Calu3 (cell line): ENCODE data around the gene SRXN1. TPM values are rescaled to one million over a fixed set of nuclear protein-coding genes. Genes with fewer than 3 reads are reported as not detected.

Source experiments
- BruUV-seq: library from RNA; stranded (reverse); fragments of 400-500 nt; replicated peaks from 2 replicates; lab custom pipeline; 2021; lab: Mats Ljungman, UMichigan
- CTCF ChIA-PET: fragments of 300-600 bp; sonication (Branson Sonifier 250); formaldehyde crosslinking; loops from one replicate; lab custom pipeline; 2022; ENCODE audit warnings: antibody characterized with exemption; lab: Charles Lee
- DNase-seq: peaks from one replicate; pipeline ENCODE4 v3.0.0; 2022
- H3K27ac Mint-ChIP-seq: one replicate; pipeline ENCODE4 v1.8.0; 2022; ENCODE audit warnings: mixed read lengths; ENCODE audit not compliant: unreplicated experiment
- H3K27me3 Mint-ChIP-seq: one replicate; pipeline ENCODE4 v1.8.0; 2022; ENCODE audit warnings: mixed read lengths; ENCODE audit not compliant: unreplicated experiment
- H3K36me3 Mint-ChIP-seq: one replicate; pipeline ENCODE4 v1.8.0; 2022; ENCODE audit warnings: mild to moderate bottlenecking, moderate library complexity, mixed read lengths; ENCODE audit not compliant: insufficient read depth, unreplicated experiment
- H3K4me1 Mint-ChIP-seq: one replicate; pipeline ENCODE4 v1.8.0; 2022; ENCODE audit warnings: mild to moderate bottlenecking, low read depth, mixed read lengths; ENCODE audit not compliant: unreplicated experiment
- H3K4me3 Mint-ChIP-seq: one replicate; pipeline ENCODE4 v1.8.0; 2022; ENCODE audit warnings: mild to moderate bottlenecking, low read depth, moderate library complexity, mixed read lengths; ENCODE audit not compliant: unreplicated experiment
- H3K9me3 Mint-ChIP-seq: one replicate; pipeline ENCODE4 v1.8.0; 2022; ENCODE audit warnings: low read depth, mixed read lengths; ENCODE audit not compliant: unreplicated experiment
- intact Hi-C: fragments of 100-400 bp; cut with micrococcal nuclease; formaldehyde crosslinking; loops from one replicate; pipeline ENCODE4 v1.10.0; 2022; ENCODE audit not compliant: unreplicated experiment
- total RNA-seq: library from RNA; stranded (reverse); gene quantifications from 2 replicates; pipeline ENCODE4 v1.2.3, GENCODE V29; 2022
- TF ChIP-seq, protein P1 (sequence below): fragments of 200-600 bp; IDR thresholded peaks from one replicate; pipeline ENCODE4 v1.8.0; 2022; ENCODE audit warnings: antibody characterized with exemption; ENCODE audit not compliant: unreplicated experiment

SRXN1 gene
- total RNA-seq, 1 experiment from 2014 or later, result 17.4 TPM

DNA sequence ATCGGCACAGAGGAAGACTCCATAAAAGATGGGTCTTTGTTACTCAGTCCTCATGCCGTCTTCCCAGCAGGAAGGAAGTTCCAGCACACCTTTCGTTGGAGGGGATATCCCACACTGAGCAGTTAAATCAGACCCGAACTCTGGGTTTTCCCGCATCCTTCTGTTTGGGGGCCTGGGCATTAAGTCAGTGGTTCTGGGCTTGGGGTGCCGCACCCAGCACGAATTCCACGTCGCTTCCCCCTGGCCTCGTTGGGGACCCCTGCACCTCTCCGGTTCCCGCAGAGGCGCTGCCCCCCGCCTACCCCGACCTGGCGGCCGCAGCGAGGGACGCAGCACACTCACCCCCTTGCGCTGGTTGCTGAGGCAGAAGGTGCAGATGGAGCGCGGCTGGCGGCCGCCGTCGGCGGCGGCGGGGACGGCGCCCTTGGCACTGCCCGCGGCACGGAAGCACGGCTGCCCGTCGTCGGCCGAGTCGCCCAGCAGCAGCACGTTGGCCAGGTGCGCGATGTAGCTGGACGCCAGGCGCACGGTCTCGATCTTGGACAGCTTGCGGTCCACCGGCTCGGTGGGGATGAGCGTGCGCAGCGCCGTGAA, 43.5 kb downstream of the SRXN1 start:
- Mint-ChIP-seq H3K36me3 (no peaks in the 10 kb centered on the region), H3K4me3 (no peak overlapping the region), H3K27me3 (peaks cover 66% of the 10 kb centered on the region), H3K9me3 (no peaks in the 10 kb centered on the region), H3K27ac (no peak overlapping the region), H3K4me1 (no peaks in the 10 kb centered on the region)
- no peak for DNase-seq
- CTCF ChIA-PET, result no interaction called here
- no TSS peak for BruUV-seq
- intact Hi-C loops, result no loop called here
- TF ChIP-seq, protein P1, sequence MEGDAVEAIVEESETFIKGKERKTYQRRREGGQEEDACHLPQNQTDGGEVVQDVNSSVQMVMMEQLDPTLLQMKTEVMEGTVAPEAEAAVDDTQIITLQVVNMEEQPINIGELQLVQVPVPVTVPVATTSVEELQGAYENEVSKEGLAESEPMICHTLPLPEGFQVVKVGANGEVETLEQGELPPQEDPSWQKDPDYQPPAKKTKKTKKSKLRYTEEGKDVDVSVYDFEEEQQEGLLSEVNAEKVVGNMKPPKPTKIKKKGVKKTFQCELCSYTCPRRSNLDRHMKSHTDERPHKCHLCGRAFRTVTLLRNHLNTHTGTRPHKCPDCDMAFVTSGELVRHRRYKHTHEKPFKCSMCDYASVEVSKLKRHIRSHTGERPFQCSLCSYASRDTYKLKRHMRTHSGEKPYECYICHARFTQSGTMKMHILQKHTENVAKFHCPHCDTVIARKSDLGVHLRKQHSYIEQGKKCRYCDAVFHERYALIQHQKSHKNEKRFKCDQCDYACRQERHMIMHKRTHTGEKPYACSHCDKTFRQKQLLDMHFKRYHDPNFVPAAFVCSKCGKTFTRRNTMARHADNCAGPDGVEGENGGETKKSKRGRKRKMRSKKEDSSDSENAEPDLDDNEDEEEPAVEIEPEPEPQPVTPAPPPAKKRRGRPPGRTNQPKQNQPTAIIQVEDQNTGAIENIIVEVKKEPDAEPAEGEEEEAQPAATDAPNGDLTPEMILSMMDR, result no peak

DNA sequence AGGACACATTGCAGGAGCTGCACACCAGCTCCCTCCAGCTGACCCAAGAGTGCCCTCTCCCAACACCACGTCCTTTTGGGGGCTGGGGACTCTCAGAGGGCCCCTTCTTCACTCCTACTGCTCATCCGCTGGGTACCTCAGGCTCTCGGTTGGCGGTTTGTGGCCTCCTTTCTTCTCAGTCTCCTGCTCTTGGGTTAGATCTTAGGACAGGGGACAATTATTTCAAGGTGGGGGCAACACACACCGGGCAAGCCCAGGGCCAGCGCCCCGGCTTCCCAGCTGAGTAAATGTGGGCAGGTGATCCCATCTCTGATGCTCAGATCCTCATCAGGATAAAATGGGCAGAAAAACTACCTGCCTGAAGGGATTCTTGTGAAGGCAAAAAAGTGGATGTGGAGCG, 44.0 kb downstream of the SRXN1 start:
- no peaks in the 10 kb centered on the region for H3K9me3 Mint-ChIP-seq
- no peak overlapping the region for H3K27ac Mint-ChIP-seq
- TF ChIP-seq, protein P1, result no peak
- CTCF ChIA-PET, result no interaction called here
- no peaks in the 10 kb centered on the region for H3K4me1 Mint-ChIP-seq
- BruUV-seq, result no TSS peak
- no peak overlapping the region for H3K4me3 Mint-ChIP-seq
- no peak for DNase-seq
- intact Hi-C loops, result no loop called here
- H3K36me3 Mint-ChIP-seq, result no peaks in the 10 kb centered on the region
- H3K27me3 Mint-ChIP-seq, result peaks cover 69% of the 10 kb centered on the region

DNA sequence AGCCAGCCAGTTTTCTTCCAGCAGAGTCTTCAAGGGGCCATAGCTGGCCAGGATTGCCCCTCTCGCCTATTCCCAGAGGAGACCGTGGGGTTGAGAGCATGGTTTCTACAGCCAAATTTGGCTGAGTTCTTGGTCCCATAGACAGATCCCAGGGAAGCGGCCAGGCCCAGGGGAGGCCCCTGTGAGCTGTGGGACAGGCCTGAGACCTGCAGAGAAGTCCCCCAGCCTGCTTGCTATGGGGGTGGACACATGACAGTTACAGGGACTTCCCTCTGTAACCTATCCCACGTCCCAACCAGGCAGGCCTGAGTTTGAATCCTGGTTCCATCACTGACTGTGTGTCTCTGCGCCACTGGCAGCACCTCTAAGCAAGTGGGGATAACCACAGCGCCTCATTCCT, 45.5 kb downstream of the SRXN1 start:
- TF ChIP-seq, protein P1, result no peak

DNA sequence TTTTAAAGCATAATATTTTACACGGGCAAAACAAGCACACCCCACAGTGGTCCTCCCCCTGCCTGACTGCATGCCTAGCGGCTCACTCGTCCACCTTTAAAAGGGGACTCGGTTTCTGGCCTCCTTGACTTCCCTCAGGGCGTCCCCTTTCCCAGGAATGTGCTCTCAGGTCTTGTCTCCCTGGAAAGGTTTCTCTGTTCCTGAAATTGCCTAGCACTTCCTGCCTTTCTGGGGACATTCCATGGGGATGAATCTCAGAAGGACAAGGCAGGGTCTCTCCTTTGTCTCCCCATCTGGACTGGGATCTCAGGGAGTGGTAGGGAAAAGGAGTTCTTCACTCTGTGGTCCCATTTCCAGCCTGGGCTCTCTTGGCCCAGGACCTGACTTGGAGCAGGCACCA, 47.8 kb downstream of the SRXN1 start:
- TF ChIP-seq, protein P1, result no peak
- Mint-ChIP-seq H3K36me3 (no peaks in the 10 kb centered on the region), H3K4me3 (no peak overlapping the region), H3K27me3 (peaks cover 45% of the 10 kb centered on the region), H3K27ac (no peak overlapping the region), H3K9me3 (no peaks in the 10 kb centered on the region), H3K4me1 (no peaks in the 10 kb centered on the region)
- no TSS peak for BruUV-seq
- CTCF ChIA-PET, result no interaction called here
- intact Hi-C loops, result no loop called here
- DNase-seq, result no peak

More for the DNA sequence above, 45.5 kb downstream of the SRXN1 start:
- Mint-ChIP-seq H3K9me3 (no peaks in the 10 kb centered on the region), H3K4me3 (no peak overlapping the region), H3K4me1 (no peaks in the 10 kb centered on the region), H3K36me3 (no peaks in the 10 kb centered on the region), H3K27me3 (peaks cover 65% of the 10 kb centered on the region), H3K27ac (no peak overlapping the region)
- BruUV-seq, result no TSS peak
- DNase-seq, result no peak
- CTCF ChIA-PET, result interaction anchor here (0.6 to 1.1 kb wide), 2 partner anchors 19 to 256 kb away, joined by 3 to 4 read pairs; no protein-coding TSS in a partner anchor
- intact Hi-C loops, result no loop called here
